ENCODE measurements around the gene MTHFSD.

Gene MTHFSD

GRCh38 chr16:86546638-86547013, 8.4 kb downstream of the MTHFSD start:
- no peak for DNase-seq

GRCh38 chr16:86545954-86546637, 8.9 kb downstream of the MTHFSD start:
- DNase-seq, result no peak

GRCh38 chr16:86545481-86545880, 9.6 kb downstream of the MTHFSD start:
- DNase-seq, result no peak

GRCh38 chr16:86542756-86543750, 12.0 kb downstream of the MTHFSD start:
- DNase-seq, result no peak

GRCh38 chr16:86541560-86541959, 13.5 kb downstream of the MTHFSD start:
- DNase-seq, result no peak

GRCh38 chr16:86540894-86541293, 14.1 kb downstream of the MTHFSD start:
- no peak for DNase-seq

GRCh38 chr16:86538196-86538780, 16.7 kb downstream of the MTHFSD start:
- DNase-seq, result no peak

GRCh38 chr16:86537486-86537885, 17.5 kb downstream of the MTHFSD start:
- no peak for DNase-seq

GRCh38 chr16:86536621-86537020, 18.4 kb downstream of the MTHFSD start:
- no peak for DNase-seq

- no peak for DNase-seq
These were observed 20.0 kb downstream of the MTHFSD start for GRCh38 chr16:86534779-86535615.

- no peak for DNase-seq
These were observed 21.2 kb downstream of the MTHFSD start for GRCh38 chr16:86533767-86534351.

GRCh38 chr16:86533076-86533475, 22.0 kb downstream of the MTHFSD start:
- DNase-seq, result no peak

GRCh38 chr16:86532526-86532815, 22.6 kb downstream of the MTHFSD start:
- no peak for DNase-seq

- DNase-seq, result no peak
These were observed 23.2 kb downstream of the MTHFSD start for GRCh38 chr16:86531641-86532525.

GRCh38 chr16:86531191-86531545, 23.9 kb downstream of the MTHFSD start:
- DNase-seq, result no peak

- DNase-seq, result no peak
These were observed 24.5 kb downstream of the MTHFSD start for GRCh38 chr16:86530251-86531190.

- no peak for DNase-seq
These were observed 25.9 kb downstream of the MTHFSD start for GRCh38 chr16:86529160-86529559.

GRCh38 chr16:86528061-86528929, 26.7 kb downstream of the MTHFSD start:
- no peak for DNase-seq

- no peak for DNase-seq
These were observed 27.7 kb downstream of the MTHFSD start for GRCh38 chr16:86527366-86527765.

Measured in AML-193 (cell line).